Cardiac fibroblast (primary cell): ENCODE data around the gene SH3TC1.

Source experiments
- DNase-seq, 2 donors: peaks; one replicate each; pipeline versions ENCODE4 v3.0.0 to v3.0.0-alpha.2; 2010; ENCODE audit warnings: low read depth in 2 of 2
- H3K4me3 ChIP-seq, 2 donors: replicated peaks in 1 of 2; 1 replicate in 1 of 2; 2 replicates in 1 of 2; pipeline ENCODE4 v1.5.1; 2011; ENCODE audit warnings: low read depth in 2 of 2, low read length in 2 of 2, mild to moderate bottlenecking in 2 of 2, moderate library complexity in 1 of 2
- CTCF ChIP-seq: IDR thresholded peaks from one replicate; pipeline ENCODE4 v1.5.1; 2011; ENCODE audit warnings: low read depth, mild to moderate bottlenecking, low read length, inconsistent platforms

SH3TC1 gene

GRCh38 chr4:8179074-8179473 is 20.0 kb upstream of the SH3TC1 start:
- no peak overlapping the region for H3K4me3 ChIP-seq
- TF ChIP-seq CTCF, result no peak
- no peak for DNase-seq

DNA sequence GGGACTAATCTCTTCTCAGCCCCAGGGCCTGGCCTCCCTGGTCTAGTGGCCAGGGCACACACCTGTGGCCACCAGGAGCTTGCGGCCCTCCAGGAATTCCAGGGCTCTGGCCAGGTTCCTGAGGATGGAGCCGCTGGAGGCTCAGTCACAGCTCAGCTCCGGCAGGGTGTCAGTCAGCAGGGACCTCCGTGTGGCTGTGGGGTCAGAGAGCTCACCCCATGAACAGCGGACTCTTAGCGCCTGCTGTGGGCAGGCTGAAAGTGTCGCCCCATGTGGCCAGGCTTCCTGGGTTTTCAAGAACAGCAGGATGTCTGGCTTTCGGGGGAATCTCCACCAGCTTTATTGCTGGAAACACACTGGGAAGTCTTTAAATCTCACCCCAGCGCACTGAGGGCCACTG is 19.3 kb upstream of the SH3TC1 start:
- no peak for DNase-seq
- H3K4me3 ChIP-seq, result no peak overlapping the region
- no peak for TF ChIP-seq CTCF

DNA sequence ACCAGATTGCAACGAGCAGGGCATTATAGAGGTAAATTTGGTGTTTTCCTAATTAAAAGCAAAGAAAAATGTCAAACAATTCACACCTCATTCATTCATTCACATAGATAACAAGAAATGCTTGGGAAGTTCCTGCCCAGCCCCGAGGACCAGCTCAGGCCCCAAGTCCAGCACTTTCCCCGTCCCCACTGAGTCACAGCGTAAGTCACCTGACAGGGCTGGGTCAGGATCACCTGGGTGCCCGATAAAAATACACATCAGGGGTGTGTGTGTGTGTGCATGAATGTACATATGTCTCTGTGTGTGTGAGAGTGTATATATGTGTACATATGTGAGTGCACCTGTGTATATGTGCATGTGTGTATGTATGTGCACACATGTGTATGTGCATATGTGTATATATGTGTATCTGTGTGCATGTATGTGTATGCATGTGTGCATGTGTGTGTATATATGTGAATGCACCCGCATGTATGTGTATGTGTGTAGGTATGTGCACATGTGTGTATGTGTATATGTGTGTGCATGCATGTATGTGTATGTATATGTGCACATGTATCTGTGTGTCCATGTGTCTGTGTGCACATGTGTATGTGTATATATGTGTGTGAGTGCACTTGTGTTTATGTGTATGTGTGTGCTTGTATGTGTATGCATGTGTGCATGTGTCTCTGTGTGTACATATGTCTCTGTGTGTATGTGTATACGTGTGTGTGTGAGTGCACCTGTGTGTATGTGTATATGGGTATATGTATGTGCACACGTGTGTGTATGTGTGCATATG is 18.6 kb upstream of the SH3TC1 start:
- no peak for DNase-seq
- no peak for TF ChIP-seq CTCF
- H3K4me3 ChIP-seq, result no peak overlapping the region

- H3K4me3 ChIP-seq, result no peak overlapping the region
- DNase-seq, result no peak
- TF ChIP-seq CTCF, result no peak
These were observed 18.0 kb upstream of the SH3TC1 start for GRCh38 chr4:8181119-8181518.

DNA sequence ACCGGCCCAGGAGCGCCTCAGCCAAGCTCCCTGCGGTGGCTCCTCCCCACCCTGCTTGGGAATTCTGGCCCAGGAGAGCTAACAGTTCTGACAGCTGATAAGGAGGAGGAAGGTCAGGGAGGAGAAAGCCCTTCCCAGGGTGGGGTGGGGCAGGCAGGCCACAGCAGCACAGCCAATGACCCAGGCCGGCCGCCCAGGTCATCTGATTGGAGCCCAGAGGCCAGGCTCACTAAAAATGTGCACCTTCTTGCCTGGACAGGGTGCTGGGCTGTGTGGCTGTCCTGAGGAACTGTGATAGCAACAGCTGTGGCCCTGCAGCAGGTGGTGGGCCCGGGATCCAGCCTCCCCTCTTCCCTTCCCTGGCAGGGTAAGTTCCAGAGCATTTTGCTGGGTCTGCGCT is 17.2 kb upstream of the SH3TC1 start:
- no peak for TF ChIP-seq CTCF
- no peak for DNase-seq
- no peak overlapping the region for H3K4me3 ChIP-seq

DNA sequence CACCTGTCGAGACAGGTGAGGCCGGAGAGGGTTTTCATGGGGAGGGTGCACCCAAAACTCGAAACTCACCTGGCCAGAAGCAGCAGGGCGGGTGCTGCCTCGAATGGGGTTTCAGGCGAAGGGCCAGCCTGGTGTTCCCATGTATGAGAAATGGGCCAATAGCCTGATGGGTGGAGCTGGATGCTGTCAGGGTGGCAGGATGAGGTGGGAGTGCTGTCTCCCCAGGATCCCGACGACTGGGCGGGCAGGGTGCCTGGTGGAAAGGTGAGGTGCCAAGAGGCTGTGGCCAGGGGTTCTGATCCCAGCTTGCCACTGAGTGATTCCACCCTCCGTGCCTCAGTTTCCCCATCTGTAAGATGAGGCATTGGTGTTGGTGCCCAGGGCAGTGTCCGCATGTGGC is 16.8 kb upstream of the SH3TC1 start:
- H3K4me3 ChIP-seq, result no peak overlapping the region
- no peak for TF ChIP-seq CTCF
- no peak for DNase-seq
